ENCODE data around the gene BABAM2.
"Not testable (repeated sequence)": the region's sequence is repeated elsewhere in the genome, so short reads cannot be mapped to it uniquely, and the experiment has no call there.

BABAM2 gene

GRCh38 chr2:28333606-28334526 is 443.3 kb downstream of the BABAM2 start:
- no peak for TF ChIP-seq CTCF (IDR thresholded peaks at IDR 0.05; ENCODE audit: low read depth, low read length, missing control alignments)
- DNase-seq (ENCODE audit: low read depth): no peak
- H3K4me3 ChIP-seq (ENCODE audit: low read depth, low read length): no peak overlapping the region

- no peak overlapping the region for H3K4me3 ChIP-seq (ENCODE audit: low read depth, low read length)
- TF ChIP-seq CTCF (IDR thresholded peaks at IDR 0.05; ENCODE audit: low read depth, low read length, missing control alignments): no peak
- no peak for DNase-seq (ENCODE audit: low read depth)
Measured at GRCh38 chr2:28334527-28334894, 444.0 kb downstream of the BABAM2 start.

GRCh38 chr2:28335265-28335664 is 444.7 kb downstream of the BABAM2 start:
- H3K4me3 ChIP-seq (ENCODE audit: low read depth, low read length); DNase-seq (ENCODE audit: low read depth): not testable (repeated sequence)

GRCh38 chr2:28335666-28336065 is 445.1 kb downstream of the BABAM2 start:
- no peak overlapping the region for H3K4me3 ChIP-seq (ENCODE audit: low read depth, low read length)
- no peak for DNase-seq (ENCODE audit: low read depth)
- TF ChIP-seq CTCF (IDR thresholded peaks at IDR 0.05; ENCODE audit: low read depth, low read length, missing control alignments): no peak

GRCh38 chr2:28336264-28336980 is 445.9 kb downstream of the BABAM2 start:
- DNase-seq (ENCODE audit: low read depth): no peak
- no peak for TF ChIP-seq CTCF (IDR thresholded peaks at IDR 0.05; ENCODE audit: low read depth, low read length, missing control alignments)
- H3K4me3 ChIP-seq (ENCODE audit: low read depth, low read length): no peak overlapping the region

GRCh38 chr2:28336982-28337627 is 446.6 kb downstream of the BABAM2 start:
- no peak overlapping the region for H3K4me3 ChIP-seq (ENCODE audit: low read depth, low read length)
- TF ChIP-seq CTCF (IDR thresholded peaks at IDR 0.05; ENCODE audit: low read depth, low read length, missing control alignments): no peak
- DNase-seq (ENCODE audit: low read depth): no peak
